GM12891 (cell line): ENCODE data around the gene ITM2A.

Experiments
- DNase-seq: peaks from one replicate; pipeline ENCODE4 v3.0.0; 2011; ENCODE audit warnings: low spot score; ENCODE audit not compliant: insufficient read length
- FAIRE-seq: peaks from 2 replicates; lab custom pipeline; 2011; peaks lifted over from hg19 to GRCh38; lab: Jason Lieb, UNC
- POLR2A ChIP-seq: IDR thresholded peaks from 2 replicates; pipeline ENCODE4 v1.6.1; 2011; ENCODE audit warnings: low read depth, low read length, control low read depth
- POLR2AphosphoS5 ChIP-seq: IDR thresholded peaks from 2 replicates; pipeline ENCODE4 v1.6.1; 2011; ENCODE audit warnings: low read depth, low read length, control low read depth
- POU2F2 ChIP-seq: IDR thresholded peaks from 2 replicates; pipeline ENCODE4 v1.6.1; 2011; ENCODE audit warnings: low read depth, mild to moderate bottlenecking, control low read depth, low read length, moderate library complexity
- SPI1 ChIP-seq: IDR thresholded peaks from 2 replicates; pipeline ENCODE4 v1.6.1; 2011; ENCODE audit warnings: low read depth, low read length, control low read depth
- TAF1 ChIP-seq: IDR thresholded peaks from 2 replicates; pipeline ENCODE4 v1.6.1; 2011; ENCODE audit warnings: low read depth, low read length, control low read depth

Gene ITM2A

DNA sequence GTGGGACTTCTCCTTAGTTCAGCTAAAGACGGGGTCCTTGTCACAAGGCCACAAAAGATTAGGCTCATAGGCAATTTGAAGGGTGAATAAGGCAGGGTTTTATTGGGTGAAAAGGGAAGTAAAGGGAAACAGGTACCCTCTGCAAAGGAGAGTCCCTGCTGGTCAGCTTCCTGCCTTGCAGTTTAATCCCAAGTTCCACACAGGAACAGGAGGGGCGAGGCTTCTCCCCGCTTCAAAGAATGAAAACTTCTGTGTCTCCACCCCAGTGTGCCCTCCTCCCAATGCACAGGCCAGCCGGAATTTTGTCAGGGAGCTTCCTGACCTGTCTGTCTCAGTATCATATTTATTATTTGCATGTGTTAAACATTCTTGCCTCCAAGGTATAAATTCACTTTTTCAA is 37.1 kb downstream of the ITM2A start:
- DNase-seq (no peak), FAIRE-seq (no peak)
- TF ChIP-seq TAF1 (no peak), POLR2A (no peak), POU2F2 (no peak)

DNA sequence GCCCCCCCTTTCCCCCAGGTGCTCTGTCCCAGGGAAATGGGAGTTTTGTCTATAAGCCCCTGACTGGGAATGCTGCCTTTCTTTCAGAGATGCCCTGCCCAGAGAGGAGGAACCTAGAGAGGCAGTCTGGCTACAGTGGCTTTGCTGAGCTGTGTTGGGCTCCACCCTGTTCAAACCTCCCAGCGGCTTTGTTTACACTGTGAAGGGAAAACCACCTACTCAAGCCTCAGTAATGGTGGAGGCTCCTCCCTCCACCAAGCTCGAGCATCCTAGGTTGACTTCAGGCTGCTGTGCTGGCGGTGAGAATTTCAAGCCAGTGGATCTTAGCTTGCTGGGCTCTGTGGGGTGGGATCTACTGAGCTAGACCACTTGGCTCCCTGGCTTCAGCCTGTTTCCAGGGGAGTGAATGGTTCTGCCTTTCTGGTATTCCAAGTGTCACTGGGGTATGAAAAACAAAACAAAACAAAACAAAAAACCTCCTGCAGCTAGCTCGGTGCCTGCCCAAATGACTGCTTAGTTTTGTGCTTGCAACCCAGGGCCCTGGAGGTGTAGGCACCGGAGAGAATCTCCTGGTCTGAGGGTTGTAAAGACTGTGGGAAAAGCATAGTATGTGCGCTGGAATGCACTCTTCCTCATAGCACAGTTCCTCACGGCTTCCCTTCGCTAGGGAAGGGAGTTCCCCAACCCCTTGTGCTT is 41.7 kb downstream of the ITM2A start:
- TF ChIP-seq SPI1 (no peak), POLR2A (no peak), POLR2AphosphoS5 (no peak), POU2F2 (no peak), TAF1 (no peak)
- no peak for DNase-seq
- FAIRE-seq: no peak
